Smooth muscle cell (in vitro differentiated cells): ENCODE results near the gene TMPRSS3. TPM values are rescaled to one million over a fixed set of nuclear protein-coding genes. Genes with fewer than 3 reads are reported as not detected.

Experiments
- DNase-seq: peaks from one replicate; lab custom pipeline; 2025; ENCODE audit not compliant: unreplicated experiment; lab: John Stamatoyannopoulos, UW
- H2AFZ ChIP-seq: fragments of 200-600 bp; sonication (generic); 2 replicates; pipeline ENCODE4 v1.6.0; 2016; ENCODE audit warnings: antibody characterized with exemption, low read depth, mild to moderate bottlenecking
- H3F3A ChIP-seq: fragments of 200-600 bp; sonication (generic); 2 replicates; pipeline ENCODE4 v1.6.0; 2017; ENCODE audit warnings: antibody characterized with exemption, low read depth
- H3K27ac ChIP-seq: fragments of 200-600 bp; sonication (generic); 2 replicates; pipeline ENCODE4 v1.5.1; 2016; ENCODE audit warnings: low read depth, mild to moderate bottlenecking
- H3K27me3 ChIP-seq: fragments of 200-600 bp; sonication (generic); 2 replicates; pipeline ENCODE4 v1.6.1; 2016; ENCODE audit warnings: low read depth, mild to moderate bottlenecking
- H3K36me3 ChIP-seq: fragments of 200-600 bp; sonication (generic); 2 replicates; pipeline ENCODE4 v1.5.1; 2016; ENCODE audit warnings: low read depth
- H3K4me1 ChIP-seq: fragments of 200-600 bp; sonication (generic); 2 replicates; pipeline ENCODE4 v1.5.1; 2016; ENCODE audit warnings: low read depth
- H3K4me2 ChIP-seq: fragments of 200-600 bp; sonication (generic); 2 replicates; pipeline ENCODE4 v1.6.0; 2016; ENCODE audit warnings: mild to moderate bottlenecking
- H3K4me3 ChIP-seq: fragments of 200-600 bp; sonication (generic); 2 replicates; pipeline ENCODE4 v1.5.1; 2016; ENCODE audit warnings: mild to moderate bottlenecking
- H3K79me2 ChIP-seq: fragments of 200-600 bp; sonication (generic); 2 replicates; pipeline ENCODE4 v1.6.0; 2016; ENCODE audit warnings: low read depth, mild to moderate bottlenecking
- H3K9ac ChIP-seq: fragments of 200-600 bp; sonication (generic); 2 replicates; pipeline ENCODE4 v1.6.0; 2016; ENCODE audit warnings: low read depth
- H3K9me3 ChIP-seq: fragments of 200-600 bp; sonication (generic); replicated peaks from 2 replicates; pipeline ENCODE4 v1.5.1; 2016; ENCODE audit warnings: low read depth
- H4K20me1 ChIP-seq: fragments of 200-600 bp; sonication (generic); 2 replicates; pipeline ENCODE4 v1.6.0; 2016; ENCODE audit warnings: low read depth
- WGBS: methylation state at CpG from one replicate; pipeline ENCODE4 v1.1.7; 2016; ENCODE audit warnings: low lambda C conversion rate; 5-methylcytosine and 5-hydroxymethylcytosine counted together
- polyA plus RNA-seq: library from polyadenylated mRNA; unstranded; fragments of >200 nt; fragmentation: Nextera tagmentation; extraction: Ambion mirVana; gene quantifications from 2 replicates; pipeline ENCODE4 v1.2.1, GENCODE V29; 2016
- total RNA-seq: library from RNA; depleted of rRNA; stranded (reverse); fragments of >200 nt; gene quantifications from 2 replicates; pipeline ENCODE4 v1.2.3, GENCODE V29; 2014
- TF ChIP-seq, protein P1 (sequence below): fragments of 200-600 bp; sonication (generic); IDR thresholded peaks from 2 replicates; pipeline ENCODE4 v1.5.1; 2017; ENCODE audit warnings: borderline replicate concordance, mild to moderate bottlenecking, antibody characterized with exemption; ENCODE audit not compliant: insufficient read depth, poor library complexity, severe bottlenecking

The TMPRSS3 gene
- total and polyA plus RNA-seq, 2 experiments from 2014 or later, result not detected

DNA sequence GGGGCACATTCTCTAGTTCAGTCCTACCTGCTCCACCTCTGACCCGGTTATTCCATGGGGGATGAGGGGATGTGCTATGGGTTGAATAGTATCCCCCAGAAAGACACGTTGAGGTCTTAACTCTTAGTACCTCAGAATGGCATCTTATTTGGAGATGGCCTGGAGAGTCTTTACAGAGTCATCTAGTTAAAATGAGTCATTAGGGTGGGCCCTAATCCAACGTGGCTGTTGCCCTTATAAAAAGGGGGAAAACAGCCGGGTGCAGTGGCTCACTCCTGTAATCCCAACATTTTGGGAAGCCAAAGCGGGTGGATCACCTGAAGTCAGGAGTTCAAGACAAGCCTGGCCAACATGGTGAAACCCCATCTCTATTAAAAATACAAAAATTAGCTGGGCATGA is 5.7 kb downstream of the TMPRSS3 start:
- WGBS, result 65% methylated on average over 5 of the region's 5 CpGs
- no peaks in the 10 kb centered on the region for H3K36me3 ChIP-seq
- H3K4me1 ChIP-seq, result no peaks in the 10 kb centered on the region
- no peak for DNase-seq
- TF ChIP-seq, protein P1, sequence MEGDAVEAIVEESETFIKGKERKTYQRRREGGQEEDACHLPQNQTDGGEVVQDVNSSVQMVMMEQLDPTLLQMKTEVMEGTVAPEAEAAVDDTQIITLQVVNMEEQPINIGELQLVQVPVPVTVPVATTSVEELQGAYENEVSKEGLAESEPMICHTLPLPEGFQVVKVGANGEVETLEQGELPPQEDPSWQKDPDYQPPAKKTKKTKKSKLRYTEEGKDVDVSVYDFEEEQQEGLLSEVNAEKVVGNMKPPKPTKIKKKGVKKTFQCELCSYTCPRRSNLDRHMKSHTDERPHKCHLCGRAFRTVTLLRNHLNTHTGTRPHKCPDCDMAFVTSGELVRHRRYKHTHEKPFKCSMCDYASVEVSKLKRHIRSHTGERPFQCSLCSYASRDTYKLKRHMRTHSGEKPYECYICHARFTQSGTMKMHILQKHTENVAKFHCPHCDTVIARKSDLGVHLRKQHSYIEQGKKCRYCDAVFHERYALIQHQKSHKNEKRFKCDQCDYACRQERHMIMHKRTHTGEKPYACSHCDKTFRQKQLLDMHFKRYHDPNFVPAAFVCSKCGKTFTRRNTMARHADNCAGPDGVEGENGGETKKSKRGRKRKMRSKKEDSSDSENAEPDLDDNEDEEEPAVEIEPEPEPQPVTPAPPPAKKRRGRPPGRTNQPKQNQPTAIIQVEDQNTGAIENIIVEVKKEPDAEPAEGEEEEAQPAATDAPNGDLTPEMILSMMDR, result no peak
- H3K27ac ChIP-seq, result no peak overlapping the region
- no peaks in the 10 kb centered on the region for H3F3A ChIP-seq
- no peak overlapping the region for H3K9ac ChIP-seq
- H3K4me2 ChIP-seq, result no peak overlapping the region
- no peak overlapping the region for H3K4me3 ChIP-seq
- no peaks in the 10 kb centered on the region for H4K20me1 ChIP-seq
- H3K79me2 ChIP-seq, result no peaks in the 10 kb centered on the region
- H3K9me3 ChIP-seq, result no peaks in the 10 kb centered on the region
- H3K27me3 ChIP-seq, result no peaks in the 10 kb centered on the region
- no peak overlapping the region for H2AFZ ChIP-seq

DNA sequence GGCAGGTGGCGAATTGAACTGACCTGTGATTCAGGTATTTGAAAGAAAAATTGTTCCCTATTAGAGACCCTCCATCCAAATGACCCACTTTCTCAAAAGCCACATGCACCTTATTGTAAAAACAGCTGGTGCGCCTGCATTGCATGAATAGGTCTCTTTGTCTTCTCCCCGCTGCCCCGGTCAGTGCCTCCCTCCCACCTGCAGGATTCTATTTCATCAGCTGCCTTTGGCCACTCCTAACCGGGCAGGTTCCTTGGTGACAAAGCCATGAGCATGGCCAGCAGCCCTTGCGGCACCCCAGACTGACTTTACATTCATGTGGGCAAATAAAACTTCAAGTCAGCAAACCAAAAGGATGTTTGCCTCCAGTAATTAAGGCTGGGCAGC is 6.4 kb downstream of the TMPRSS3 start:
- no peaks in the 10 kb centered on the region for H3K27me3 ChIP-seq
- DNase-seq, result no peak
- no peaks in the 10 kb centered on the region for H4K20me1 ChIP-seq
- no peaks in the 10 kb centered on the region for H3K9me3 ChIP-seq
- H3K9ac ChIP-seq, result no peak overlapping the region
- TF ChIP-seq, protein P1, result no peak
- H3K4me2 ChIP-seq, result no peak overlapping the region
- no peaks in the 10 kb centered on the region for H3K79me2 ChIP-seq
- H3K4me1 ChIP-seq, result no peaks in the 10 kb centered on the region
- H3K27ac ChIP-seq, result no peak overlapping the region
- 69% methylated on average over 6 of the region's 6 CpGs for WGBS
- H2AFZ ChIP-seq, result no peak overlapping the region
- no peak overlapping the region for H3K4me3 ChIP-seq
- no peaks in the 10 kb centered on the region for H3F3A ChIP-seq
- no peaks in the 10 kb centered on the region for H3K36me3 ChIP-seq

DNA sequence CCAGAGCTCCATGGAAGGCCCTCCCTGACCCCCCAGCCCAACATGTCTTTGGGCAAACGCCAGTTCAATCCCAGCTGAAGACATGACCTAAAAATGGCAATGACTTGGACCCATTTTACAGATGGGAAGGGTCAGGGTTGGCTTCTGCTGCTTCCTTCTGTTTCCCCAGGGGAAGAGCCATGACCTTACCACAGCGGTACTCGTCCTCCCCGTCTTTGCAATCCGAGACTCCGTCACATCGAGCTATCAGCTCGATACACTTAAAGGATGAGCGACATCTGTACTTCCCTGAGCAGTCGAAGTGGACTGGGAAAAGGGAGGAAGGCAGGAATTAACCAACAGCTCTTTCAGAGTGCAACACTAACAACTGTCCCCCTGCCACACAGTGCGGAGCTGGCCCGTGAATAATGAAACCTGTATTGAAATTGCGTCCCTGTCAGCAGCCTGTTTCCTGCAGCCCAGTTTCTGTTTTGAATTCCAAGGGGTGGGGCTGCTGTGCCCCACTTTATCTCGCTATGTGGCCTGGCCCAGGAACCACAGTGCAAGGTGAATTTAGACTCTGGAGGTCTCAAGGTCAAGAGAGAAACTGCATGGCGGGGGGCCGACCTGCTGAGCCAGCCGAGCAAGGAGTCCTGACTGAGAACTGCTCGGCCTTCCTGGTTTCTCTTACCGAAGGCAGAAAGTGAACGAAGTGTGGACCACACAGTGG is 7.0 kb downstream of the TMPRSS3 start:
- 87% methylated on average over 20 of the region's 20 CpGs for WGBS

More for the DNA sequence above, 7.0 kb downstream of the TMPRSS3 start:
- Histone ChIP-seq H3K9me3 (no peaks in the 10 kb centered on the region), H4K20me1 (no peaks in the 10 kb centered on the region), H3K4me2 (no peak overlapping the region), H2AFZ (no peak overlapping the region), H3K9ac (no peak overlapping the region), H3K27me3 (no peaks in the 10 kb centered on the region), H3F3A (no peaks in the 10 kb centered on the region), H3K27ac (no peak overlapping the region), H3K4me3 (no peak overlapping the region), H3K36me3 (no peaks in the 10 kb centered on the region), H3K79me2 (no peaks in the 10 kb centered on the region), H3K4me1 (no peaks in the 10 kb centered on the region)
- TF ChIP-seq, protein P1, result no peak
- DNase-seq, result no peak
